ENCODE measurements around the gene DIS3L2. TPM values are rescaled to one million over a fixed set of nuclear protein-coding genes. Genes with fewer than 3 reads are reported as not detected.
"Not testable (repeated sequence)": the region's sequence is repeated elsewhere in the genome, so short reads cannot be mapped to it uniquely, and the experiment has no call there.

DIS3L2 gene
- total RNA-seq, 2 donors from 2014 or later = 19.6 to 22.1 TPM

- TF ChIP-seq CTCF (IDR thresholded peaks at IDR 0.05) = no peak
- H3K36me3 ChIP-seq = no peaks in the 10 kb centered on the region
- DNase-seq (ENCODE audit: low spot score) = no peak
- H3K27ac ChIP-seq = no peak overlapping the region
- no peaks in the 10 kb centered on the region for H3K4me1 ChIP-seq
- no peaks in the 10 kb centered on the region for H3K27me3 ChIP-seq
- H3K4me3 ChIP-seq = no peak overlapping the region
- no peaks in the 10 kb centered on the region for H3K9me3 ChIP-seq
These were observed 367.3 kb downstream of the DIS3L2 start for GRCh38 chr2:232328516-232329460.

- no peak for TF ChIP-seq CTCF (IDR thresholded peaks at IDR 0.05)
These were observed 368.2 kb downstream of the DIS3L2 start for GRCh38 chr2:232329716-232330067.

GRCh38 chr2:232330068-232330999 is 368.8 kb downstream of the DIS3L2 start:
- H3K9me3 ChIP-seq = no peaks in the 10 kb centered on the region
- no peak for TF ChIP-seq CTCF (IDR thresholded peaks at IDR 0.05)

More at GRCh38 chr2:232329716-232330067, 368.2 kb downstream of the DIS3L2 start:
- no peaks in the 10 kb centered on the region for H3K9me3 ChIP-seq
- no peak for DNase-seq (ENCODE audit: low spot score)
- H3K27ac ChIP-seq = no peak overlapping the region
- H3K4me1 ChIP-seq = no peaks in the 10 kb centered on the region
- H3K36me3 ChIP-seq = no peaks in the 10 kb centered on the region
- no peak overlapping the region for H3K4me3 ChIP-seq
- H3K27me3 ChIP-seq = no peaks in the 10 kb centered on the region

GRCh38 chr2:232331061-232331460 is 369.5 kb downstream of the DIS3L2 start:
- not testable (repeated sequence) for DNase-seq (ENCODE audit: low spot score); H3K4me3 ChIP-seq; H3K9me3 ChIP-seq; H3K27ac ChIP-seq; H3K4me1 ChIP-seq; H3K27me3 ChIP-seq; H3K36me3 ChIP-seq

More at GRCh38 chr2:232330068-232330999, 368.8 kb downstream of the DIS3L2 start:
- Histone ChIP-seq H3K27ac (no peak overlapping the region), H3K4me1 (no peaks in the 10 kb centered on the region), H3K4me3 (no peak overlapping the region), H3K27me3 (no peaks in the 10 kb centered on the region), H3K36me3 (no peaks in the 10 kb centered on the region)
- no peak for DNase-seq (ENCODE audit: low spot score)

- not testable (repeated sequence) for DNase-seq (ENCODE audit: low spot score); H3K27me3 ChIP-seq; H3K4me3 ChIP-seq; H3K36me3 ChIP-seq; H3K4me1 ChIP-seq; H3K9me3 ChIP-seq; H3K27ac ChIP-seq
These were observed 370.1 kb downstream of the DIS3L2 start for GRCh38 chr2:232331641-232332040.

GRCh38 chr2:232332244-232332939 is 370.9 kb downstream of the DIS3L2 start:
- H3K36me3 ChIP-seq; H3K4me3 ChIP-seq; H3K9me3 ChIP-seq; H3K4me1 ChIP-seq; H3K27me3 ChIP-seq; H3K27ac ChIP-seq; DNase-seq (ENCODE audit: low spot score): not testable (repeated sequence)

GRCh38 chr2:232332940-232333259 is 371.4 kb downstream of the DIS3L2 start:
- H3K9me3 ChIP-seq = no peaks in the 10 kb centered on the region
- no peak overlapping the region for H3K4me3 ChIP-seq
- no peak for DNase-seq (ENCODE audit: low spot score)
- H3K36me3 ChIP-seq = no peaks in the 10 kb centered on the region
- H3K4me1 ChIP-seq = no peaks in the 10 kb centered on the region
- no peaks in the 10 kb centered on the region for H3K27me3 ChIP-seq
- TF ChIP-seq CTCF (IDR thresholded peaks at IDR 0.05) = no peak
- no peak overlapping the region for H3K27ac ChIP-seq
